Measurements from ENCODE around the gene ABHD3. TPM values are rescaled to one million over a fixed set of nuclear protein-coding genes. Genes with fewer than 3 reads are reported as not detected.

ABHD3 gene
- total RNA-seq, 1 experiment from 2014 or later = 23.3 TPM

DNA sequence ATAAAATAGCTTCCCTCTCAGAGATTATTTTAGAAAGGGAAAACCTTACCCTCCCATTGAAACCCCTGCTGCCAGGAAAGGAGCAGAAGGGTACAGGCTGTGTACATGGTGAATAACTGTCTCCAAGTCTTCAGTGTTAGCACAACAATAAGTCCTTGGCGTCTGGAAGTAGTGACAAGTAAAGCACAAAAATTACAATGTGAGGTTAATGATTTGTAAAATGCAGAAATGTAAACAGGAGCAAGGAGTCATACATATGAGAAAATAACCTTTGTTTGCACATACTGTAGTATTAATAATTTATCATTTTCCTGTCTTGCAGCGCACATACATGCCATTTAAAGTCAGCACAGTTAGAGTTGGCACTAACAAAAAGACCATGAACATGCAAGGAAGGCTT is 40.5 kb downstream of the ABHD3 start:
- ATAC-seq = no peak
- H3K27ac ChIP-seq (ENCODE audit: low read length) = no peak overlapping the region
- no TSS peak for BruUV-seq (replicated peaks)

DNA sequence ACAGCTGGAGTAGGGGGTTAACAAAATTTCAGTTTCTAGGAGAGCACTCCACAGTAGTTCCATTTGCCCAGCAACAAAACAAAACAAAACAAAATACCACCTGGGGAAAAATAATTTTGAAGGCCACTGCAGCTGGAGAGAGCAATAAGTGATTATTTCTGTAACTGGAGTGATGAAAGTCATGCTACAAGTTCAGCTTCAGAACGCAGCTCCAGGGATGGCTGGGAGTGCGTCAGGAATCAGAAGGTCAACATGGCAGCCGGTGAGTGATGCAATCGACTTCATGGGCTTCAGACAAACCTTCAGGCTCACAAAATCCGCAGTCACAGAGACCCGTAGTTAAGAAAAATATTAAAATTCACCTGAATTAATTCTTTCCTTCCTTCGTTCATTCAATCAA is 41.0 kb downstream of the ABHD3 start:
- ChIA-PET CTCF (no interaction called here), POLR2A (no interaction called here)
- DNase-seq (ENCODE audit: low read depth, low spot score) (no peak), ATAC-seq (no peak)
- Histone ChIP-seq H3K4me3 (ENCODE audit: low read depth in 2 of 2, low read length in 2 of 2) (no peak overlapping the region), H3K36me3 (ENCODE audit: control insufficient read depth, insufficient read depth, low read length) (no peaks in the 10 kb centered on the region), H3K4me1 (ENCODE audit: control insufficient read depth, insufficient read depth, low read length) (no peaks in the 10 kb centered on the region), H3K9me3 (ENCODE audit: control insufficient read depth, insufficient read depth, low read depth, low read length) (no peaks in the 10 kb centered on the region), H3K27me3 (ENCODE audit: control insufficient read depth, insufficient read depth, low read length) (no peaks in the 10 kb centered on the region), H3K27ac (ENCODE audit: low read length) (no peak overlapping the region)
- TF ChIP-seq POLR2AphosphoS5 (IDR thresholded peaks at IDR 0.05; ENCODE audit: low read depth, low read length) (no peak), SIN3A (IDR thresholded peaks at IDR 0.05; ENCODE audit: borderline replicate concordance, insufficient read depth, low read depth, low read length) (no peak), TCF7L2 (IDR thresholded peaks at IDR 0.05; ENCODE audit: low read depth, low read length) (no peak)
- TF ChIP-seq, protein P1, sequence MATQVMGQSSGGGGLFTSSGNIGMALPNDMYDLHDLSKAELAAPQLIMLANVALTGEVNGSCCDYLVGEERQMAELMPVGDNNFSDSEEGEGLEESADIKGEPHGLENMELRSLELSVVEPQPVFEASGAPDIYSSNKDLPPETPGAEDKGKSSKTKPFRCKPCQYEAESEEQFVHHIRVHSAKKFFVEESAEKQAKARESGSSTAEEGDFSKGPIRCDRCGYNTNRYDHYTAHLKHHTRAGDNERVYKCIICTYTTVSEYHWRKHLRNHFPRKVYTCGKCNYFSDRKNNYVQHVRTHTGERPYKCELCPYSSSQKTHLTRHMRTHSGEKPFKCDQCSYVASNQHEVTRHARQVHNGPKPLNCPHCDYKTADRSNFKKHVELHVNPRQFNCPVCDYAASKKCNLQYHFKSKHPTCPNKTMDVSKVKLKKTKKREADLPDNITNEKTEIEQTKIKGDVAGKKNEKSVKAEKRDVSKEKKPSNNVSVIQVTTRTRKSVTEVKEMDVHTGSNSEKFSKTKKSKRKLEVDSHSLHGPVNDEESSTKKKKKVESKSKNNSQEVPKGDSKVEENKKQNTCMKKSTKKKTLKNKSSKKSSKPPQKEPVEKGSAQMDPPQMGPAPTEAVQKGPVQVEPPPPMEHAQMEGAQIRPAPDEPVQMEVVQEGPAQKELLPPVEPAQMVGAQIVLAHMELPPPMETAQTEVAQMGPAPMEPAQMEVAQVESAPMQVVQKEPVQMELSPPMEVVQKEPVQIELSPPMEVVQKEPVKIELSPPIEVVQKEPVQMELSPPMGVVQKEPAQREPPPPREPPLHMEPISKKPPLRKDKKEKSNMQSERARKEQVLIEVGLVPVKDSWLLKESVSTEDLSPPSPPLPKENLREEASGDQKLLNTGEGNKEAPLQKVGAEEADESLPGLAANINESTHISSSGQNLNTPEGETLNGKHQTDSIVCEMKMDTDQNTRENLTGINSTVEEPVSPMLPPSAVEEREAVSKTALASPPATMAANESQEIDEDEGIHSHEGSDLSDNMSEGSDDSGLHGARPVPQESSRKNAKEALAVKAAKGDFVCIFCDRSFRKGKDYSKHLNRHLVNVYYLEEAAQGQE (IDR thresholded peaks at IDR 0.05; ENCODE audit: insufficient read depth in 1 of 2, low read depth in 2 of 2, low read length in 1 of 2) = no peak
- TF ChIP-seq, protein P2, sequence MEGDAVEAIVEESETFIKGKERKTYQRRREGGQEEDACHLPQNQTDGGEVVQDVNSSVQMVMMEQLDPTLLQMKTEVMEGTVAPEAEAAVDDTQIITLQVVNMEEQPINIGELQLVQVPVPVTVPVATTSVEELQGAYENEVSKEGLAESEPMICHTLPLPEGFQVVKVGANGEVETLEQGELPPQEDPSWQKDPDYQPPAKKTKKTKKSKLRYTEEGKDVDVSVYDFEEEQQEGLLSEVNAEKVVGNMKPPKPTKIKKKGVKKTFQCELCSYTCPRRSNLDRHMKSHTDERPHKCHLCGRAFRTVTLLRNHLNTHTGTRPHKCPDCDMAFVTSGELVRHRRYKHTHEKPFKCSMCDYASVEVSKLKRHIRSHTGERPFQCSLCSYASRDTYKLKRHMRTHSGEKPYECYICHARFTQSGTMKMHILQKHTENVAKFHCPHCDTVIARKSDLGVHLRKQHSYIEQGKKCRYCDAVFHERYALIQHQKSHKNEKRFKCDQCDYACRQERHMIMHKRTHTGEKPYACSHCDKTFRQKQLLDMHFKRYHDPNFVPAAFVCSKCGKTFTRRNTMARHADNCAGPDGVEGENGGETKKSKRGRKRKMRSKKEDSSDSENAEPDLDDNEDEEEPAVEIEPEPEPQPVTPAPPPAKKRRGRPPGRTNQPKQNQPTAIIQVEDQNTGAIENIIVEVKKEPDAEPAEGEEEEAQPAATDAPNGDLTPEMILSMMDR (IDR thresholded peaks at IDR 0.05) = no peak
- intact Hi-C loops (cut with micrococcal nuclease; ENCODE audit: unreplicated experiment) (no loop called here), in situ Hi-C loops (cut with HindIII; ENCODE audit: low pct_unique_long_range_greater_than_20kb, low sequenced_read_pairs) (no loop called here)
- no TSS peak for BruUV-seq (replicated peaks)

More for the DNA sequence above, 40.5 kb downstream of the ABHD3 start:
- no peaks in the 10 kb centered on the region for H3K4me1 ChIP-seq (ENCODE audit: control insufficient read depth, insufficient read depth, low read length)
- intact Hi-C loops (cut with micrococcal nuclease; ENCODE audit: unreplicated experiment) (no loop called here), in situ Hi-C loops (cut with HindIII; ENCODE audit: low pct_unique_long_range_greater_than_20kb, low sequenced_read_pairs) (no loop called here)
- no peak for DNase-seq (ENCODE audit: low read depth, low spot score)
- no peaks in the 10 kb centered on the region for H3K36me3 ChIP-seq (ENCODE audit: control insufficient read depth, insufficient read depth, low read length)
- H3K9me3 ChIP-seq (ENCODE audit: control insufficient read depth, insufficient read depth, low read depth, low read length) = no peaks in the 10 kb centered on the region
- no peak overlapping the region for H3K4me3 ChIP-seq (ENCODE audit: low read depth in 2 of 2, low read length in 2 of 2)
- ChIA-PET CTCF (no interaction called here), POLR2A (no interaction called here)
- H3K27me3 ChIP-seq (ENCODE audit: control insufficient read depth, insufficient read depth, low read length) = no peaks in the 10 kb centered on the region
- no peak for TF ChIP-seq SIN3A (IDR thresholded peaks at IDR 0.05; ENCODE audit: borderline replicate concordance, insufficient read depth, low read depth, low read length)
- TF ChIP-seq, protein P2 (IDR thresholded peaks at IDR 0.05) = no peak
- TF ChIP-seq POLR2AphosphoS5 (IDR thresholded peaks at IDR 0.05; ENCODE audit: low read depth, low read length) = no peak
- TF ChIP-seq, protein P1 (IDR thresholded peaks at IDR 0.05; ENCODE audit: insufficient read depth in 1 of 2, low read depth in 2 of 2, low read length in 1 of 2) = no peak
- TF ChIP-seq TCF7L2 (IDR thresholded peaks at IDR 0.05; ENCODE audit: low read depth, low read length) = no peak

All from Panc1 (cell line).